ENCODE results near the gene PPP1R11. TPM values are rescaled to one million over a fixed set of nuclear protein-coding genes. Genes with fewer than 3 reads are reported as not detected.

Gene PPP1R11
- total and polyA plus RNA-seq, 2 of the 13 experiments (the other 11 are each of a cell fraction or from before 2014, with no cell fraction given), result 32.1 to 58.9 TPM

GRCh38 chr6:30102970-30103871, 36.2 kb downstream of the PPP1R11 start (continued):
- no peak for TF ChIP-seq ZNF576 (CRISPR knock-in tag; IDR thresholded peaks at IDR 0.05)
- peak; percentile 63; the same call in 1 of the 2 replicates for TF ChIP-seq ZFP91 (CRISPR knock-in tag; IDR thresholded peaks at IDR 0.05; ENCODE audit: borderline replicate concordance)
- TF ChIP-seq, protein P1, sequence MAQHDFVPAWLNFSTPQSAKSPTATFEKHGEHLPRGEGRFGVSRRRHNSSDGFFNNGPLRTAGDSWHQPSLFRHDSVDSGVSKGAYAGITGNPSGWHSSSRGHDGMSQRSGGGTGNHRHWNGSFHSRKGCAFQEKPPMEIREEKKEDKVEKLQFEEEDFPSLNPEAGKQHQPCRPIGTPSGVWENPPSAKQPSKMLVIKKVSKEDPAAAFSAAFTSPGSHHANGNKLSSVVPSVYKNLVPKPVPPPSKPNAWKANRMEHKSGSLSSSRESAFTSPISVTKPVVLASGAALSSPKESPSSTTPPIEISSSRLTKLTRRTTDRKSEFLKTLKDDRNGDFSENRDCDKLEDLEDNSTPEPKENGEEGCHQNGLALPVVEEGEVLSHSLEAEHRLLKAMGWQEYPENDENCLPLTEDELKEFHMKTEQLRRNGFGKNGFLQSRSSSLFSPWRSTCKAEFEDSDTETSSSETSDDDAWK (CRISPR knock-in tag; IDR thresholded peaks at IDR 0.05), result no peak
- TF ChIP-seq, protein P2, sequence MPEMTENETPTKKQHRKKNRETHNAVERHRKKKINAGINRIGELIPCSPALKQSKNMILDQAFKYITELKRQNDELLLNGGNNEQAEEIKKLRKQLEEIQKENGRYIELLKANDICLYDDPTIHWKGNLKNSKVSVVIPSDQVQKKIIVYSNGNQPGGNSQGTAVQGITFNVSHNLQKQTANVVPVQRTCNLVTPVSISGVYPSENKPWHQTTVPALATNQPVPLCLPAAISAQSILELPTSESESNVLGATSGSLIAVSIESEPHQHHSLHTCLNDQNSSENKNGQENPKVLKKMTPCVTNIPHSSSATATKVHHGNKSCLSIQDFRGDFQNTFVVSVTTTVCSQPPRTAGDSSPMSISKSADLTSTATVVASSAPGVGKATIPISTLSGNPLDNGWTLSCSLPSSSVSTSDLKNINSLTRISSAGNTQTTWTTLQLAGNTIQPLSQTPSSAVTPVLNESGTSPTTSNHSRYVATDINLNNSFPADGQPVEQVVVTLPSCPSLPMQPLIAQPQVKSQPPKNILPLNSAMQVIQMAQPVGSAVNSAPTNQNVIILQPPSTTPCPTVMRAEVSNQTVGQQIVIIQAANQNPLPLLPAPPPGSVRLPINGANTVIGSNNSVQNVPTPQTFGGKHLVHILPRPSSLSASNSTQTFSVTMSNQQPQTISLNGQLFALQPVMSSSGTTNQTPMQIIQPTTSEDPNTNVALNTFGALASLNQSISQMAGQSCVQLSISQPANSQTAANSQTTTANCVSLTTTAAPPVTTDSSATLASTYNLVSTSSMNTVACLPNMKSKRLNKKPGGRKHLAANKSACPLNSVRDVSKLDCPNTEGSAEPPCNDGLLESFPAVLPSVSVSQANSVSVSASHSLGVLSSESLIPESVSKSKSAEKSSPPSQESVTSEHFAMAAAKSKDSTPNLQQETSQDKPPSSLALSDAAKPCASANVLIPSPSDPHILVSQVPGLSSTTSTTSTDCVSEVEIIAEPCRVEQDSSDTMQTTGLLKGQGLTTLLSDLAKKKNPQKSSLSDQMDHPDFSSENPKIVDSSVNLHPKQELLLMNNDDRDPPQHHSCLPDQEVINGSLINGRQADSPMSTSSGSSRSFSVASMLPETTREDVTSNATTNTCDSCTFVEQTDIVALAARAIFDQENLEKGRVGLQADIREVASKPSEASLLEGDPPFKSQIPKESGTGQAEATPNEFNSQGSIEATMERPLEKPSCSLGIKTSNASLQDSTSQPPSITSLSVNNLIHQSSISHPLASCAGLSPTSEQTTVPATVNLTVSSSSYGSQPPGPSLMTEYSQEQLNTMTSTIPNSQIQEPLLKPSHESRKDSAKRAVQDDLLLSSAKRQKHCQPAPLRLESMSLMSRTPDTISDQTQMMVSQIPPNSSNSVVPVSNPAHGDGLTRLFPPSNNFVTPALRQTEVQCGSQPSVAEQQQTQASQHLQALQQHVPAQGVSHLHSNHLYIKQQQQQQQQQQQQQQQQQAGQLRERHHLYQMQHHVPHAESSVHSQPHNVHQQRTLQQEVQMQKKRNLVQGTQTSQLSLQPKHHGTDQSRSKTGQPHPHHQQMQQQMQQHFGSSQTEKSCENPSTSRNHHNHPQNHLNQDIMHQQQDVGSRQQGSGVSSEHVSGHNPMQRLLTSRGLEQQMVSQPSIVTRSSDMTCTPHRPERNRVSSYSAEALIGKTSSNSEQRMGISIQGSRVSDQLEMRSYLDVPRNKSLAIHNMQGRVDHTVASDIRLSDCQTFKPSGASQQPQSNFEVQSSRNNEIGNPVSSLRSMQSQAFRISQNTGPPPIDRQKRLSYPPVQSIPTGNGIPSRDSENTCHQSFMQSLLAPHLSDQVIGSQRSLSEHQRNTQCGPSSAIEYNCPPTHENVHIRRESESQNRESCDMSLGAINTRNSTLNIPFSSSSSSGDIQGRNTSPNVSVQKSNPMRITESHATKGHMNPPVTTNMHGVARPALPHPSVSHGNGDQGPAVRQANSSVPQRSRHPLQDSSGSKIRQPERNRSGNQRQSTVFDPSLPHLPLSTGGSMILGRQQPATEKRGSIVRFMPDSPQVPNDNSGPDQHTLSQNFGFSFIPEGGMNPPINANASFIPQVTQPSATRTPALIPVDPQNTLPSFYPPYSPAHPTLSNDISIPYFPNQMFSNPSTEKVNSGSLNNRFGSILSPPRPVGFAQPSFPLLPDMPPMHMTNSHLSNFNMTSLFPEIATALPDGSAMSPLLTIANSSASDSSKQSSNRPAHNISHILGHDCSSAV (CRISPR knock-in tag; IDR thresholded peaks at IDR 0.05; ENCODE audit: borderline replicate concordance), result no peak
- TF ChIP-seq ZNF790 (CRISPR knock-in tag; IDR thresholded peaks at IDR 0.05; ENCODE audit: borderline replicate concordance), result no peak
- TF ChIP-seq ZNF232 (CRISPR knock-in tag; IDR thresholded peaks at IDR 0.05; ENCODE audit: borderline replicate concordance), result no peak
- TF ChIP-seq ZNF30 (CRISPR knock-in tag; IDR thresholded peaks at IDR 0.05), result no peak
- TF ChIP-seq, protein P3, sequence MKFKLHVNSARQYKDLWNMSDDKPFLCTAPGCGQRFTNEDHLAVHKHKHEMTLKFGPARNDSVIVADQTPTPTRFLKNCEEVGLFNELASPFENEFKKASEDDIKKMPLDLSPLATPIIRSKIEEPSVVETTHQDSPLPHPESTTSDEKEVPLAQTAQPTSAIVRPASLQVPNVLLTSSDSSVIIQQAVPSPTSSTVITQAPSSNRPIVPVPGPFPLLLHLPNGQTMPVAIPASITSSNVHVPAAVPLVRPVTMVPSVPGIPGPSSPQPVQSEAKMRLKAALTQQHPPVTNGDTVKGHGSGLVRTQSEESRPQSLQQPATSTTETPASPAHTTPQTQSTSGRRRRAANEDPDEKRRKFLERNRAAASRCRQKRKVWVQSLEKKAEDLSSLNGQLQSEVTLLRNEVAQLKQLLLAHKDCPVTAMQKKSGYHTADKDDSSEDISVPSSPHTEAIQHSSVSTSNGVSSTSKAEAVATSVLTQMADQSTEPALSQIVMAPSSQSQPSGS (CRISPR knock-in tag; IDR thresholded peaks at IDR 0.05), result no peak
